Right forelimb (tissue), 1 donor: ENCODE data around the gene ATPAF2.

ENCODE experiments used
- DNase-seq: peaks from one replicate; pipeline ENCODE4 v3.0.0-alpha.2; 2018

Gene ATPAF2

GRCh38 chr17:18038149-18038850 lies 668 bp downstream of the ATPAF2 start:
- DNase-seq = no peak

GRCh38 chr17:18037486-18037885 lies 1.5 kb downstream of the ATPAF2 start:
- DNase-seq = no peak

DNA sequence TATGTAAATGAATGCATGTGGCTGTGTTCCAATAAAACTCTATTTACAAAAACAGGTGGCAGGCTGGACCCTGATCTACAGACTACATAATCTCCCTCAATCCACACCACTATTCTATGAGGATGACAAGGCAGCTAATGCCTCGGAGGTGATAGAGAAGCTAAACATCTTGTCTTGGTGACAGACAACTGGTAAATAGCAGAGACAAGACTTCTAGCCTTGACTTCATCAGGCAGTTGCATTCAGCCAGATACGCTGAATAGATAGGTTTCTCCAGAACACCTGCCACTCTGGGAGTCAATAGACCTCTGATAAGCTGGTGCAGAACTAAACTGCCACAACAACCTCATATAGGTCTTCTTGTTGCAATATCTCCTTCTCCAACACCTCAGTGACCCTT lies 3.3 kb downstream of the ATPAF2 start:
- DNase-seq = no peak

- DNase-seq = peak; percentile 61
Observed at GRCh38 chr17:18033442-18034099, 5.4 kb downstream of the ATPAF2 start.

DNA sequence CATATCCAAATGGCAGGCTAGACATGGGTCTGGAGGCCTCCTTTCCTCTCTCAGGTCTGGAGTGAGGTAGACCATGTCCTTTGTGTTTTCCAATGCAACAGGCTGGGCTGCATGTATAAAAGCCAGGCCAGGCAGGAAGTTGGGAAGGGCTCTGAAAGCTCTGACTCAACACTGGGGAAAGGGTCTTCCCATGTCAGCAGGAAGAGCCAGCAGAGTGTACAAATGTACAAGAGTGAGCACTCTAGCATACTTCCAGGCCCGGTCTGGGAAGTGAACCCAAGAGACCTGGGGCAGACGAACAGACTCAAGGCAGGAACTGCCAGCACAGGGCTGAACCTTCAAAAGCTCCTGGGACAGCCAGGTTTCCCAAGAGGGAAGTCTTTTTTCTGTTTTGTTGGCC lies 7.0 kb downstream of the ATPAF2 start:
- no peak for DNase-seq

- no peak for DNase-seq
Observed at GRCh38 chr17:18028952-18029540, 9.9 kb downstream of the ATPAF2 start.

DNA sequence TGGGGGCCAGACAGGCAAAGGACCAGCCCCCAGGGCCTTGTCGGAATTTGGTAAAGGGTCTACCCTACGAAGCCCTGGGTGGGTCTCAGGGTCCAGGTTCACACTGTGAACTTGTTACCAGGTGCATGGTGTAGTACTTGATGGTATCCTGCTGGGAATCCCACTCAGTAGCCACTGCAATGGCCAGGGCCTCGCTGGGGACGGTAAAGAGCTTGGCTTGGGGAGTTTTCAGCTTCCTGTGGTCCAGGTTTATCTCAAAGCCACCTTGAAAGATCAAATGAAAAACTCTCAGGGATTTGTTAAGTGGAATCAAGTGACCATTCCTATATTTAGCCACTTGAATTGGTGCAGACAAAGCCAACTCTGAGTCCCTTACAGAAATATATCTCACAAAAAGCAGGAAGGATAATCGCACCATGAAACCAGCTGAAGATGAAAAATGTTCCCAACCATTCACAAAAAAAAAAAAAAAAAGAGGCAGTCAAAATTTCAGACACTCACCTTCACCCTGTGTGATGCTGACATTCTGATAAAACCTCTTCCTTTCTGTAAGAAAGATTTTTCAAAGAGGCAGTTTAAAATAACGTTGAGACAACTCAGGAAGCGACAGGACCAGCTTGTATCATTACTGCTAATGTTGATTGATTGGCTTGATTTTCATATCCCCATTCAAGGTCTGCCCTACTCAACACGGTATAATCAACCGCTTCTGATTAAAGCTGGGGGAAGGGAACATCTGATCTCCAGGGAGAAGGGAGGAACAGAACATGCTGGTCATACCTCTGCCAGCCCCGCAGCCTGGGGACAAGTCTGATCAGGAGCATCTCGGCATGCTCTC lies 10.6 kb downstream of the ATPAF2 start:
- no peak for DNase-seq

DNA sequence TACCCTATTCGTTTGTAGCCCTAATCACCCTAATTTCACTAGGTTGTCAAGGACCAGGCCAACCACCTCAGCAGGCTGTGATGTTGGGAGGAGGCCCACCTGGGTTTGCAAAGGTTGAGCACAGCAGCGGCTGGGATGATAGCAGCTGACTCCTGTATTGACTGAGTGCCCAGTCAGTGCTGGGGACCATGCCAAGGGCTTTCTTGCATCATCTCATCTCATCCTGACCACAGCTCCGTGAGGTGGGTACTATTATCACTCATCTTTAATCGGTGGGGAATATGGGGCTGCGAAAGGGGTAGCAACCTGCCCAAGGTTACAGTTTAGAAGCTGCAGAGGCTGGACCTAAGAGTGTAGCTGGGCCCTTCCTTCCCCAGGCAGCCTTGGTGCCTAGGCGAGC lies 11.7 kb downstream of the ATPAF2 start:
- DNase-seq = no peak

DNA sequence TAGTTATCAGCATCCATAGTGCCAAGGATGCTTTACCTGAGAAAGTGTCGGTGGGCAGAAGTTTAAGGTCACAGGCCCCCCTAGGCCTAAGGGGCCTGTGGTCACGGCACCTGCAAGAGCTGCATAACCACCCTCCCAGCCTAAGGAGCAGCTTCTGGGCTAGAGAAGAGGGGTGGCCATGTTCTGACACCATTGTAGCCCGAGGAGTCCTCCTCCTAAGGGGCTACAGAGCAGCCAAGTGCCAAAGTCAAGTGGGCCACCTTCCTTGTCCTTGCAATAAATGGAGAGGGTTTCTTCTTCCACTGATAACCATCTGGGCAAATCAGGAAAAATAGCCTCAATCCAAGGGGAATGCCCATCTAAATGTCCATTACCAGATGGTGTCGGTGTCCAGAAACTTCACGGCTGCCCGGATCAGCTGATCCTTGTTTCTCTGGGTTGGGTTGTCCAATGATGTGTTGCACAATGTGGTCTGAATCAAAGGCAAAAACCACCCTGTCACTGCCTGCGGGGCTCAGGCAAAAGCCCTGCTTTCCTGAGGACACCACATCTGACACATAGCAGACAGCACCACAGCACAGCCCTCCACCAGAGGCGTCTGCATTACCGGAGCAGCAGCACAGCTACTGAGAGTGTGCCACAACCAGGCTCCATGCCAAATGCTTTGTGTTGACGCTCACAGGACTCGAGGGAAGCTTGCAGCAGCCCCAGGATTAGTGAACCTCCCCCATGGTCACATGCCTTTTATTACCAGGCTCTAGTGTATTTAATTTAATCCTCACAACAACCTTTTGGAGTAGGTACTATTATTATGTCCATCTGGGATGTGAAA lies 12.8 kb downstream of the ATPAF2 start:
- no peak for DNase-seq

DNA sequence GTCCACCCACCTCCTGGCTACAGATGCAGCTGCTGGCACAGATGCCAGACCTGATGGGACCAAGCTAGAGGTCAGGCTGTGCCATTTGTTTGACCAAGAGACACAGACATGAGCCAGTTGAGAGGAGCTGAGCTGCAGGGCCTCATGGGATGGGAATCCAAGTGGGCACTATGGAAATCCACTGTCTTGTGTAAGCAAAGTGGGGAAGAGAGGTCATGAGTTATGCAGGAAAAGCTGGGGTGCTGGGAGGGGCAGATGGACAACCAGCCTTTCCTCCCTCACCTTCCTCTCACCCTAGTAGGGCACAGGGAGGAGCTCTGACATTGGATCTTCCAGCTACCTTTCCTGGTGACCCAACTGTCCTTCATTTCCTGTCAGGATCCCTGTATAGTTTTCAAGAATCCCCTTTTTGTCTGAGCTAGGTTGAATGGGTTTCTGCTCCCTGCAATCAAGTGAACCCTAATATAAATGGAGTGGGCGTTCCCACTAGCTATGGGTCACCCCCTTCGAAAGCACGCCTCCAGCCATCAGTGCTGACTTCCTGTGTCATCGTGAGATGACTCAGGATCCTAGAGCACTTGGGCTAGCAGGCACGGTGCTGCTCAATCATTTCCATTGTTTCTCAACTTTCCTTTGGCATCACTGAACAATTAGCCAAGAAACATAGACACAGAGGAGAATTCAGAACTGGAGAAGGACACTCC lies 13.6 kb downstream of the ATPAF2 start:
- no peak for DNase-seq

DNA sequence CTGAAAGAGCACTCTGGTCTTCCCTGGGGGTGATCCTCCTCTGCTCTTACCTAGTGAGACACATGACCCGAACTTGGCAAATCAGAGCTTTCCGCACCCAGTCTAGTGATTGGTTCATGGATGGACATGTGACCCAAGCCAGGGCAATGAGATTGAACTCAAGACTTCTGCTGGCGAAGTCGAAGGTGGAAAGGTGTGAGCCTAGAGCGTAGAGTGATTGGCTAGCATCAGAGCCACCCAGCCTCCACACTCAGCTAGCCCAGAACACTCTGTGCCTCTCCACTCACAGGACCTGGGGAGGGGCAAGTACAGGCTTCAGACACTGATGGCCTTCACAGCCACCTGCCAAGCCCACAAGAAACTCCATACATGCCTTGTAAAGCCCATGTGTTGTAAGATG lies 17.6 kb downstream of the ATPAF2 start:
- no peak for DNase-seq

DNA sequence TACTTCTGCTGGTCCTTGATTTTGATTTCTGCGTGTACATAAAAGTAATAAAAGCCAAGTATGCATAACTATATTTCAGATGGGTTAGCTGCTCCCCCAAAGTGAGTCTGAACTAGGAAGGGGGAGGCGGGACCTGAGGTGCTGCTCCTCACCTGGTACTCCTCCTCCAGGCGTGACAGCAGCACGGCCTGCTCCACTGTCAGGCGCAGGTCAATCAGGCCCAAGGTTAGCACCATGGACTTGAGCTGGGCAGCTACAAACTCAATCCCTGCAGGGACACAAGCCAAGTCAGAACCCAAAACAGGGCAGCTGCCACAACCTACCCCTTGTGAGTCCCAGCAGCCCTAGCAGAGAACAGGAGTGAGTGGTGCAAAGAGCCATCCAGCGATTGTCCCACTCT lies 18.0 kb downstream of the ATPAF2 start:
- DNase-seq = no peak

DNA sequence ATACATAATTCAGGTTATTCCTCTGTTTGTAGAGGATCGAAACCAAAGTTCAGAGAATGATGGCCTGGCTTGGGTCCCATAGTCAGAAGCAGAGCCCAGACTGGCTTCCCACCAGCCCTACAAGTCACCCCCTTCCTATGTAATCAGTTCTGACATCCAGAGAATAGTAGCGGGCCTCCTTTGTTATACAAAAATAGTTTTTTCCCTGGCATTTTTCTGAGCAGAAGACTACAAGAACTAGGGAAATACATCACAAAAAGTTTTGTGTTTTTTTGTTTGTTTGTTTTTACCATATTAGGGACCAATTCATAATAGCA lies 19.2 kb downstream of the ATPAF2 start:
- DNase-seq = no peak

GRCh38 chr17:18018411-18018921 lies 20.5 kb downstream of the ATPAF2 start:
- DNase-seq = no peak

DNA sequence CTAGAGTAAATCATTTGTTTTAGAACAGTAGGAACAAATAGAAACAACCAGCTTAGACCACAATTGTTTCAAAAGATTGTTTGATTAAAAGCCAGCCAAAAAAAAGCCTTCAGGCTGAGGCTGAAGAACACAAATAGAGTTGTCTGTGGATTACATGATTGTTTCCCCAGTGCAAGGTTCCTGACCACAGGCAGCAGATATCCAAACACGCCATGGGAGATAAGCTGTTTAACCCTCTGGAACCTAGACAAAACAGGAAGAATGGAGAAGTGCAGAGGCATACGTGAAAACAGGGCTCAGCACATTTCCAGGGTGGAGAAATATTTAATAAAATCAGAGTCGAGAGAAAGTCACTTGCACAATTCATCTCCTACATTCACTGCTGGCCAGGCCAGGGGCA lies 21.0 kb downstream of the ATPAF2 start:
- no peak for DNase-seq

DNA sequence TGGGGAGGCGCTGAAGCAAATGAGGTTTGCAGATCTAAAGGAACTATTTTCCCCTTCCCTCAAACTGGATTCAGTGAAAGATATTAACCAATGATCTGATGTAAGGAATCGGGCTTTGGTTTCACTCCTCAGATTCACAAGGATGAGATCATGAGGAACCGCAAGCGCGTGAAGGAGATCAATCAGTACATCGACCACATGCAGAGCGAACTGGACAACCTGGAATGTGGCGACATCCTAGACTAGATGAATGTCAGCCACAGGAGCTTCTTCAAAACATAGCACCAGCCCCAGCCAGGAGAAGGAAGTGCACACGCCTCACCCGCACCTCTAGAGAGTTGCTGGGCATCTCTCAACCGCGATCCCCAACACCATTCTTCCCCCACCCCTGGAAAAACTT lies 22.5 kb downstream of the ATPAF2 start:
- no peak for DNase-seq

DNA sequence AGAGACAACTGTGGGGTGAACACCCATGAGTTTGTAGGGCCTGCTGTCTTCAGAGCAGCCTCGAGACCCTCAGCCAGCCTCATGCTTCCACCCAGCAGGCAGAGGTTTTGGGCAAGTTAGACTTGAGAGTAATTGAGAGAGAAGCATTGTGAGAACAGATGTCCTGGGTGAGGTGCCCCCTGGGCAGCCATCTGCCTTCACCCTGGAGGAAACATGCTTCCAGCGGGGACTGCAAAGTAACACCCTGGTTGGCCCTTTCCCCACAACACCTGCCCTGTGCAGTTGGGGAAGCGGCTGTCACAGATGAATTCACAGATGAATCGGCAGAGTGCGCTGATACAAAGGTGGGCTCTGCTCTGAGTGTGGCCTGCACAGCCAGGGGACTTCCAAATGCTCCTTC lies 23.4 kb downstream of the ATPAF2 start:
- no peak for DNase-seq

DNA sequence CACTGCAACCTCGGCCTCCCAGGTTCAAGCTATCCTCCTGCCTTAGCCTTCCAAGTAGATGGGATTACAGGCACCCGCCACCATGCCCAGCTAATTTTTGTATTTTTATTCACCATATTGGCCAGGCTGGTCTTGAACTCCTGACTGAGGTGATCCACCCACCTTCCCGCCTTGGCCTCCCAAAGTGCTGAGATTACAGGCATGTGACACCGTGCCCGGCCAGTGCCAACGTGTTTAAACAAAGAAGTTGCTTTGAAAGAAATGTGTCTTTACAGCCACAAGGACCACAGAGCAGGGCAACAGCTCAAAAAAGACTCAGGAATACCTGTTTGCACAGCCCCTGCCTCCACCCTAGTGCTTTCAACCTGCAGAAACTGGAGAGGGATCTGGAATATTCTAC lies 25.0 kb downstream of the ATPAF2 start:
- DNase-seq = no peak

- no peak for DNase-seq
Observed at GRCh38 chr17:18011286-18011685, 27.7 kb downstream of the ATPAF2 start.

GRCh38 chr17:18009609-18010420 lies 29.2 kb downstream of the ATPAF2 start:
- DNase-seq = no peak
